Embryonic facial prominence (tissue), 1 donor: ENCODE data around the gene MED12L.

Source experiments
- DNase-seq: peaks from one replicate; pipeline ENCODE4 v3.0.0-alpha.2; 2016; ENCODE audit errors: extremely low spot score

The MED12L gene

GRCh38 chr3:151419806-151420205 is 334.3 kb downstream of the MED12L start:
- no peak for DNase-seq

- DNase-seq: no peak
These were observed 336.5 kb downstream of the MED12L start for GRCh38 chr3:151421938-151422337.

- DNase-seq: no peak
These were observed 337.6 kb downstream of the MED12L start for GRCh38 chr3:151423091-151423490.

- DNase-seq: no peak
These were observed 340.3 kb downstream of the MED12L start for GRCh38 chr3:151425627-151426340.

GRCh38 chr3:151426341-151426657 is 340.8 kb downstream of the MED12L start:
- DNase-seq: no peak

- no peak for DNase-seq
These were observed 342.9 kb downstream of the MED12L start for GRCh38 chr3:151428386-151428785.

- no peak for DNase-seq
These were observed 345.5 kb downstream of the MED12L start for GRCh38 chr3:151430821-151431484.

GRCh38 chr3:151431940-151432339 is 346.5 kb downstream of the MED12L start:
- DNase-seq: no peak

GRCh38 chr3:151432616-151433372 is 347.3 kb downstream of the MED12L start:
- DNase-seq: no peak

GRCh38 chr3:151434151-151434890 is 348.9 kb downstream of the MED12L start:
- DNase-seq: no peak

GRCh38 chr3:151436675-151437446 is 351.4 kb downstream of the MED12L start:
- DNase-seq: peak; percentile 20

GRCh38 chr3:151437906-151438305 is 352.4 kb downstream of the MED12L start:
- no peak for DNase-seq

- peak; percentile 56 for DNase-seq
These were observed 354.2 kb downstream of the MED12L start for GRCh38 chr3:151439652-151440125.

GRCh38 chr3:151440940-151441339 is 355.5 kb downstream of the MED12L start:
- no peak for DNase-seq

GRCh38 chr3:151443583-151443982 is 358.1 kb downstream of the MED12L start:
- no peak for DNase-seq

- DNase-seq: no peak
These were observed 360.0 kb downstream of the MED12L start for GRCh38 chr3:151445273-151446001.

- no peak for DNase-seq
These were observed 360.5 kb downstream of the MED12L start for GRCh38 chr3:151446002-151446340.

GRCh38 chr3:151452368-151452767 is 366.9 kb downstream of the MED12L start:
- no peak for DNase-seq

- DNase-seq: no peak
These were observed 367.4 kb downstream of the MED12L start for GRCh38 chr3:151452841-151453240.

GRCh38 chr3:151456065-151456464 is 370.6 kb downstream of the MED12L start:
- no peak for DNase-seq

- no peak for DNase-seq
These were observed 373.9 kb downstream of the MED12L start for GRCh38 chr3:151459358-151459757.
